GM13977 (cell line): ENCODE measurements around the gene GPR78.

Source experiments
- DNase-seq: peaks from one replicate; pipeline ENCODE4 v3.0.0; 2012; ENCODE audit warnings: low spot score
- CTCF ChIP-seq: IDR thresholded peaks from 2 replicates; pipeline ENCODE4 v1.5.1; 2012; ENCODE audit warnings: mild to moderate bottlenecking, control low read depth; ENCODE audit not compliant: insufficient read depth; ENCODE audit errors: extremely low read depth, missing control alignments
- in situ Hi-C: fragments of 300-500 bp; cut with MboI; formaldehyde crosslinking; loops from one replicate; pipeline ENCODE4 v1.12.0; 2022; ENCODE audit warnings: low sequenced_read_pairs, low pct_unique_long_range_greater_than_20kb, mixed read lengths, inconsistent platforms; ENCODE audit not compliant: unreplicated experiment

The GPR78 gene

GRCh38 chr4:8589823-8590545, 9.8 kb downstream of the GPR78 start:
- DNase-seq: no peak
- TF ChIP-seq CTCF: no peak
- in situ Hi-C loops: loop anchor here (25.0 kb wide), 1 partner anchor 128 kb away; no protein-coding TSS in a partner anchor

GRCh38 chr4:8590546-8590880, 10.3 kb downstream of the GPR78 start:
- TF ChIP-seq CTCF: no peak
- DNase-seq: no peak
- in situ Hi-C loops: loop anchor here (25.0 kb wide), 1 partner anchor 128 kb away; no protein-coding TSS in a partner anchor

GRCh38 chr4:8591114-8591513, 10.9 kb downstream of the GPR78 start:
- no peak for DNase-seq
- no peak for TF ChIP-seq CTCF
- in situ Hi-C loops: loop anchor here (25.0 kb wide), 1 partner anchor 129 kb away; no protein-coding TSS in a partner anchor

GRCh38 chr4:8591626-8592365, 11.6 kb downstream of the GPR78 start:
- DNase-seq: no peak
- in situ Hi-C loops: loop anchor here (25.0 kb wide), 1 partner anchor 129 kb away; no protein-coding TSS in a partner anchor
- TF ChIP-seq CTCF: no peak

GRCh38 chr4:8592366-8593263, 12.4 kb downstream of the GPR78 start, which contains the start of gene CPZ:
Gene CPZ (plus strand): TSS chr4:8592765. CDS start chr4:8592834, 69 bp downstream.
- DNase-seq: no peak
- in situ Hi-C loops: loop anchor here (25.0 kb wide), 1 partner anchor 130 kb away; no protein-coding TSS in a partner anchor
- no peak for TF ChIP-seq CTCF
